ENCODE data around the gene GPR132.

Gene GPR132

GRCh38 chr14:105053421-105053820 lies 11.8 kb downstream of the GPR132 start:
- no peak overlapping the region for H3K4me3 ChIP-seq (ENCODE audit: low read depth, low read length)
- TF ChIP-seq, protein P1, sequence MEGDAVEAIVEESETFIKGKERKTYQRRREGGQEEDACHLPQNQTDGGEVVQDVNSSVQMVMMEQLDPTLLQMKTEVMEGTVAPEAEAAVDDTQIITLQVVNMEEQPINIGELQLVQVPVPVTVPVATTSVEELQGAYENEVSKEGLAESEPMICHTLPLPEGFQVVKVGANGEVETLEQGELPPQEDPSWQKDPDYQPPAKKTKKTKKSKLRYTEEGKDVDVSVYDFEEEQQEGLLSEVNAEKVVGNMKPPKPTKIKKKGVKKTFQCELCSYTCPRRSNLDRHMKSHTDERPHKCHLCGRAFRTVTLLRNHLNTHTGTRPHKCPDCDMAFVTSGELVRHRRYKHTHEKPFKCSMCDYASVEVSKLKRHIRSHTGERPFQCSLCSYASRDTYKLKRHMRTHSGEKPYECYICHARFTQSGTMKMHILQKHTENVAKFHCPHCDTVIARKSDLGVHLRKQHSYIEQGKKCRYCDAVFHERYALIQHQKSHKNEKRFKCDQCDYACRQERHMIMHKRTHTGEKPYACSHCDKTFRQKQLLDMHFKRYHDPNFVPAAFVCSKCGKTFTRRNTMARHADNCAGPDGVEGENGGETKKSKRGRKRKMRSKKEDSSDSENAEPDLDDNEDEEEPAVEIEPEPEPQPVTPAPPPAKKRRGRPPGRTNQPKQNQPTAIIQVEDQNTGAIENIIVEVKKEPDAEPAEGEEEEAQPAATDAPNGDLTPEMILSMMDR (conservative IDR thresholded peaks at IDR 0.05; ENCODE audit: low read depth, low read length): no peak
- no peak for DNase-seq (ENCODE audit: low read depth)

DNA sequence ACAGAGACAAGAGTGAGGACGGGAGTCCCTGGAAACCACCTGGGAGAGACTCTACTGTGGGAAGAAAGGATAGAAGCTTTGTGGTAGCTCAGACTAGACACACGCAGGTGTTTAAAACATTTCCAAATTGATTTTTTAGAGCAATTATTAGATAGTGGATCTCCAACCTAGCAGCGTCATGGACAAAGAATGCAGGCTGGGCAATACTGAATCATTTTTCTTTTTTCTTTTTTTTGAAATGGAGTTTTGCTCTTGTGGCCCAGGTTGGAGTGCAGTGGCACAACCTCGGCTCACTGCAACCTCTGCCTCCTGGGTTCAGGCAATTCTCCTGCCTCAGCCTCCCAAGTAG lies 13.1 kb downstream of the GPR132 start:
- TF ChIP-seq, protein P1 (conservative IDR thresholded peaks at IDR 0.05; ENCODE audit: low read depth, low read length): no peak
- H3K4me3 ChIP-seq (ENCODE audit: low read depth, low read length): no peak overlapping the region
- DNase-seq (ENCODE audit: low read depth): no peak

DNA sequence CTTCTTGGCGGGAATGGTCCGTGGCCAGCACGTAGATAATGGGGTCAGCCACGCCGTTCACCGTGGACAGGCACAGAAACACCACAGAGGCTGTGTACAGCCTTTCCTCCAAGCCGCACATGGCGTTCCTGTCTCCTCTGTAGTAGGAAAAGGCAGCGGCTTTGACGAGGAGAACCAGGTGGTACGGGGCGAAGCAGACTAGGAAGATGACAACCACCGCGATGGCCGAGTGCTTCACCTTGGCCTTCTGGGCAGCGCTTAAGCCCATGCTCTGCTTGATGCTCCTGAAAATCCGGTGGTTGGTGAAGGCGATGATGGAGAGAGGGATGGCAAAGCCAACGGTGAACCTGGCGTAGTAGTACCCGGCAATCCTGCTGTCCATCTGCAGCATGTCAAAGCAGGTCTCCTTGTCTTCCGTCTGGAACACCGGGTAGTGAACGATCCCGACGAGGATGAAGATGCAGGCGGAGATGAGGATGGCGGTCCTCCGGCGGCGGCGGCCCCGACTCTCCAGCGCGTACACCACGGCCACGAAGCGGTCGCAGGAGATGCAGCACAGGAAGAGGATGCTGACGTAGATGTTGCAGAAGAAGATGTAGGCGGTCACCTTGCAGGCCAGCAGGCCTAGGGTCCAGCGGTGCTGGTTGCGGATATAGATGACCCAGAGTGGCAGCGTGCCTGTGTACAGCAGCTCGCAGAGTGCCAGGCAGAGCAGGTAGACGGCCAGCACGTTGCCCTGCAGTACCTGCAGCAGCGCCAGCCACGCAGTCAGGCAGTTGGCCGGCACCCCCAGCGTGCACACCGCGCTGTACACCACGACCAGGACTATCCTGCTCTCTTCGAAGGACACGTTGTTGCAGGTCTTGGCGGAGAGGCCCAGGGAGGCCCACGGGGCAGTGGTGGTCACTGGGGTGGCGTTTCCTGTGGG lies 13.8 kb downstream of the GPR132 start:
- TF ChIP-seq, protein P1 (conservative IDR thresholded peaks at IDR 0.05; ENCODE audit: low read depth, low read length): no peak
- no peak for DNase-seq (ENCODE audit: low read depth)
- H3K4me3 ChIP-seq (ENCODE audit: low read depth, low read length): no peak overlapping the region

DNA sequence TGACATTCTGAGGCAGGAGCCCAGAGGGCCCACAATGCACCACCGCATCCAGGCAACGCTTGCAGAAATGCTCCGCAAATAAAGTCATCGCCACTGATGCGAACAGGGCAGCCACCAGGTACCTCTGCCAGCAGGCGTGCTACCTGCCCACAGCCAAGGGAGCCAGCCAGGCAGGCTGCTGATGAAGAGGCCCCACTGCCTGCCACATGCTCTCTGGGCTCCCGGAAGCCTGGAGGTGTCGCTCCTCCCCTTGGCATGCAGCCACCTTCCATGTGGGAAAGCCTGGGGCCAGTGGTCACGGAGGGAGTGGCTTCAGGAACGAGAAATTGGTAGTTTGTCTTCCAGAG lies 14.7 kb downstream of the GPR132 start:
- no peak overlapping the region for H3K4me3 ChIP-seq (ENCODE audit: low read depth, low read length)
- peak; percentile 67 for DNase-seq (ENCODE audit: low read depth)
- TF ChIP-seq, protein P1 (conservative IDR thresholded peaks at IDR 0.05; ENCODE audit: low read depth, low read length): no peak

- DNase-seq (ENCODE audit: low read depth): no peak
- no peak overlapping the region for H3K4me3 ChIP-seq (ENCODE audit: low read depth, low read length)
- TF ChIP-seq, protein P1 (conservative IDR thresholded peaks at IDR 0.05; ENCODE audit: low read depth, low read length): no peak
These were observed 15.3 kb downstream of the GPR132 start for GRCh38 chr14:105049753-105050550.

- no peak for DNase-seq (ENCODE audit: low read depth)
- no peak overlapping the region for H3K4me3 ChIP-seq (ENCODE audit: low read depth, low read length)
- TF ChIP-seq, protein P1 (conservative IDR thresholded peaks at IDR 0.05; ENCODE audit: low read depth, low read length): no peak
These were observed 17.8 kb downstream of the GPR132 start for GRCh38 chr14:105047283-105048016.
